Neural cell (in vitro differentiated cells): ENCODE measurements around the gene NHSL2. TPM values are rescaled to one million over a fixed set of nuclear protein-coding genes. Genes with fewer than 3 reads are reported as not detected.

ENCODE experiments used
- H2AFZ ChIP-seq: fragments of 200-600, 300-800 bp; sonication (generic), shearing (Covaris generic); 2 replicates; pipeline ENCODE4 v1.6.0; 2014; ENCODE audit warnings: low read depth, mild to moderate bottlenecking, antibody characterized with exemption, low read length, moderate library complexity
- H3F3A ChIP-seq: fragments of 200-600 bp; shearing (Covaris generic); 2 replicates; pipeline ENCODE4 v1.6.1; 2016; ENCODE audit warnings: mild to moderate bottlenecking, moderate library complexity, mixed read lengths, antibody characterized with exemption, low read length; ENCODE audit not compliant: insufficient read depth, poor library complexity, severe bottlenecking
- H3K27ac ChIP-seq: fragments of 200-600, 300-800 bp; sonication (generic), shearing (Covaris generic); 2 replicates; pipeline ENCODE4 v1.5.1; 2014; ENCODE audit warnings: mild to moderate bottlenecking, low read length, moderate library complexity
- H3K27me3 ChIP-seq: fragments of 300-800, 200-600 bp; sonication (generic), shearing (Covaris generic); 2 replicates; pipeline ENCODE4 v1.6.0; 2014; ENCODE audit warnings: mild to moderate bottlenecking, low read depth, low read length, moderate library complexity; ENCODE audit not compliant: insufficient read depth
- H3K36me3 ChIP-seq: fragments of 300-800, 200-600 bp; sonication (generic), shearing (Covaris generic); 2 replicates; pipeline ENCODE4 v1.5.1; 2014; ENCODE audit warnings: mild to moderate bottlenecking, antibody characterized with exemption, low read length, moderate library complexity; ENCODE audit not compliant: insufficient read depth
- H3K4me2 ChIP-seq: fragments of 300-800, 200-600 bp; sonication (generic), shearing (Covaris generic); 2 replicates; pipeline ENCODE4 v1.6.0; 2014; ENCODE audit warnings: mild to moderate bottlenecking, low read length
- H3K4me3 ChIP-seq: fragments of 300-800, 200-600 bp; sonication (generic), shearing (Covaris generic); 2 replicates; pipeline ENCODE4 v1.5.1; 2014; ENCODE audit warnings: mild to moderate bottlenecking, low read length, moderate library complexity
- H3K79me2 ChIP-seq: fragments of 200-600 bp; shearing (Covaris generic); replicated peaks from 2 replicates; pipeline ENCODE4 v1.6.0; 2014; ENCODE audit warnings: mild to moderate bottlenecking, low read length, moderate library complexity; ENCODE audit not compliant: insufficient read depth
- H3K9ac ChIP-seq: fragments of 300-800, 200-600 bp; sonication (generic), shearing (Covaris generic); 2 replicates; pipeline ENCODE4 v1.6.1; 2016; ENCODE audit warnings: mild to moderate bottlenecking, low read length, mixed read lengths
- H3K9me2 ChIP-seq: fragments of 200-600 bp; shearing (Covaris generic); 2 replicates; pipeline ENCODE4 v1.6.1; 2016; ENCODE audit warnings: mild to moderate bottlenecking, low read length, mixed read lengths; ENCODE audit not compliant: insufficient read depth
- H3K9me3 ChIP-seq: fragments of 200-600, 300-800 bp; sonication (generic), shearing (Covaris generic); 2 replicates; pipeline ENCODE4 v1.6.1; 2016; ENCODE audit warnings: mild to moderate bottlenecking, mixed run types, low read length, moderate library complexity, mixed read lengths
- H4K20me1 ChIP-seq: fragments of 200-600 bp; shearing (Covaris generic); 2 replicates; pipeline ENCODE4 v1.6.1; 2016; ENCODE audit warnings: mild to moderate bottlenecking, mixed run types; ENCODE audit not compliant: insufficient read depth
- EP300 ChIP-seq: fragments of 450-650 bp; conservative IDR thresholded peaks from 2 replicates; pipeline ENCODE4 v1.6.1; 2014; ENCODE audit warnings: antibody characterized with exemption, mild to moderate bottlenecking, moderate library complexity; ENCODE audit not compliant: poor library complexity, severe bottlenecking
- EZH2 ChIP-seq: fragments of 200-600, 300-800 bp; shearing (Covaris generic), sonication (generic); IDR thresholded peaks from 2 replicates; pipeline ENCODE4 v1.6.1; 2014; ENCODE audit warnings: antibody characterized with exemption, low read length, borderline replicate concordance, mild to moderate bottlenecking; ENCODE audit not compliant: insufficient read depth, poor library complexity, severe bottlenecking
- MXI1 ChIP-seq: fragments of 450-650 bp; conservative IDR thresholded peaks from 2 replicates; pipeline ENCODE4 v1.6.1; 2014; ENCODE audit warnings: antibody characterized with exemption, mild to moderate bottlenecking; ENCODE audit not compliant: poor library complexity, severe bottlenecking
- POLR2AphosphoS5 ChIP-seq: IDR thresholded peaks from 2 replicates; pipeline ENCODE4 v1.6.1; 2012
- RAD21 ChIP-seq: fragments of 450-650 bp; conservative IDR thresholded peaks from 2 replicates; pipeline ENCODE4 v1.6.1; 2014; ENCODE audit warnings: antibody characterized with exemption, mild to moderate bottlenecking, moderate library complexity
- SMC3 ChIP-seq: fragments of 450-650 bp; conservative IDR thresholded peaks from 2 replicates; pipeline ENCODE4 v1.6.1; 2014; ENCODE audit warnings: antibody characterized with exemption, mild to moderate bottlenecking, moderate library complexity; ENCODE audit not compliant: poor library complexity
- TAF1 ChIP-seq: IDR thresholded peaks from 2 replicates; pipeline ENCODE4 v1.6.1; 2012; ENCODE audit warnings: low read depth
- polyA plus RNA-seq: library from polyadenylated mRNA; depleted of rRNA; stranded (reverse); fragments of >200 nt; gene quantifications from 2 replicates; pipeline ENCODE4 v1.2.3, GENCODE V29; 2014
- TF ChIP-seq, protein P1 (sequence below): IDR thresholded peaks from 2 replicates; pipeline ENCODE4 v1.6.1; 2012; ENCODE audit warnings: borderline replicate concordance
- TF ChIP-seq, protein P2 (sequence below): fragments of 450-650 bp; IDR thresholded peaks from 2 replicates; pipeline ENCODE4 v1.5.1; 2014; ENCODE audit warnings: antibody characterized with exemption, mild to moderate bottlenecking, moderate library complexity; ENCODE audit not compliant: poor library complexity, severe bottlenecking

NHSL2 gene
- polyA plus RNA-seq, 1 donor from 2014 or later: 0.87 TPM

DNA sequence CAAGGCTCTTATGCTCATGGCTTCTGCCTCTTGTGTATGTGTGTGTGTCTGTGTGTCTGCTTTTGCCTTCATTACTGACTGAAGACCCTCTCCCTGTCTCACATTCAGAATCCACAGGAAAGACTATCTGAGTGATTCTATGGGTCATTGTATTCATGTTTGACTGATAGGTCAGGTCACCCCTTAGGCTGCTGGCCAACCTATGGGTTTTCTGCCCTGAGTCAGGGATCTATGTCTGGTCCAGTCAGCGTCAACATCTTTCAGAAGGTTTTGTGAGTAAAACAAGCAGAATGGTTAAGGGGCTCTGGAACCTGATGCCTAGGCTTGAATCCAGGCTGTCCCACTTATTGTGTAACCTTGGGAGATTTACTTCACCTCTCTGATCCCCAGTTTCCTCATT is 30.5 kb downstream of the NHSL2 start:
- H3K27me3 ChIP-seq: no peaks in the 10 kb centered on the region
- no peaks in the 10 kb centered on the region for H3K36me3 ChIP-seq
- no peak for TF ChIP-seq SMC3
- no peak for TF ChIP-seq POLR2AphosphoS5
- no peak overlapping the region for H3K4me3 ChIP-seq
- H3F3A ChIP-seq: no peaks in the 10 kb centered on the region
- no peaks in the 10 kb centered on the region for H3K9me2 ChIP-seq
- no peak overlapping the region for H3K27ac ChIP-seq
- no peak overlapping the region for H3K9ac ChIP-seq
- no peak overlapping the region for H3K4me2 ChIP-seq
- no peaks in the 10 kb centered on the region for H4K20me1 ChIP-seq
- no peaks in the 10 kb centered on the region for H3K79me2 ChIP-seq
- no peak overlapping the region for H2AFZ ChIP-seq
- no peaks in the 10 kb centered on the region for H3K9me3 ChIP-seq

DNA sequence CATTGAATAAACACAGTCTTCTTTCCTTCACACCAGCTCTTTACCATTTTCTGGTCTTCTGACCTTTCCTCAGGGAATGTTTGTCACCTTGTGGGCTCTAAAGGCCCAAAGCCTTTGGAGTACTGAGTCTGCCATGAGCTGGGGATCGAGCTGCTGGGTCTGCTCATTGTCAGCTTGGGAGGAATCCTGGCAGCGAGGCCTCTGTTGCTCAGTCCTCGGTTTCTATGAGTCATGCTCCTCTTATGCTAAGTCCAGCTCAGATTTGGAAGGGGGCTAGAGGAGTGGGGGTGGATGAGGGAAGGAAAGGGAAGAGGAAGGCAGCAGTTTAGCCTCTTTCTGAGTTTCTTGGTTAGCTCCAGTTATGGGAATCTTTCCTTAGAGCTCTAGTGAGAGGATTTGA is 31.1 kb downstream of the NHSL2 start:
- no peaks in the 10 kb centered on the region for H3K27me3 ChIP-seq
- H3K4me3 ChIP-seq: no peak overlapping the region
- H2AFZ ChIP-seq: no peak overlapping the region
- H3K27ac ChIP-seq: no peak overlapping the region
- no peaks in the 10 kb centered on the region for H4K20me1 ChIP-seq
- no peaks in the 10 kb centered on the region for H3K9me2 ChIP-seq
- no peak overlapping the region for H3K9ac ChIP-seq
- no peak for TF ChIP-seq EP300
- H3K79me2 ChIP-seq: no peaks in the 10 kb centered on the region
- no peaks in the 10 kb centered on the region for H3K36me3 ChIP-seq
- no peaks in the 10 kb centered on the region for H3K9me3 ChIP-seq
- no peak overlapping the region for H3K4me2 ChIP-seq
- H3F3A ChIP-seq: no peaks in the 10 kb centered on the region

DNA sequence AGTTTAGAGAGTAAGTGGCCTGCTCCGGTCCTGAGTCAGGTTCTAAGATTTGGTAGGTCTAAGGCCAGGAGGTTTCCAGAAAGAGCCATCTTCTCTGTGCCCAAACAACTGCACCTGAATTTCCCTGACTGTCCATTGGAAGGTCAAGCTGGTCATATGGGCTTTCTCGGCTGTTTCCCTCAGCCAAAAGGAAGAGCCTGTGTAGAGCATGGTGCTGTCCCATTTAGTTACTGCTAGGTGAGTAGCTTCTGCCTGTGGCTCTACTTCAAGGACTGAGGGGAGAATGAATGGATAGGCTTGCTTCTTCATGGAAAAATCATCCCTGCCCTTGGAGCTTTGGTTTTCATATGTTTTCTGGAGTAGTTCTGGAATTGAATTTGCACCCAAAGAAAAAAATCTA is 33.7 kb downstream of the NHSL2 start:
- TF ChIP-seq EZH2 (no peak), POLR2AphosphoS5 (no peak), SMC3 (no peak), EP300 (no peak), RAD21 (no peak), TAF1 (no peak), MXI1 (no peak)
- TF ChIP-seq, protein P1, sequence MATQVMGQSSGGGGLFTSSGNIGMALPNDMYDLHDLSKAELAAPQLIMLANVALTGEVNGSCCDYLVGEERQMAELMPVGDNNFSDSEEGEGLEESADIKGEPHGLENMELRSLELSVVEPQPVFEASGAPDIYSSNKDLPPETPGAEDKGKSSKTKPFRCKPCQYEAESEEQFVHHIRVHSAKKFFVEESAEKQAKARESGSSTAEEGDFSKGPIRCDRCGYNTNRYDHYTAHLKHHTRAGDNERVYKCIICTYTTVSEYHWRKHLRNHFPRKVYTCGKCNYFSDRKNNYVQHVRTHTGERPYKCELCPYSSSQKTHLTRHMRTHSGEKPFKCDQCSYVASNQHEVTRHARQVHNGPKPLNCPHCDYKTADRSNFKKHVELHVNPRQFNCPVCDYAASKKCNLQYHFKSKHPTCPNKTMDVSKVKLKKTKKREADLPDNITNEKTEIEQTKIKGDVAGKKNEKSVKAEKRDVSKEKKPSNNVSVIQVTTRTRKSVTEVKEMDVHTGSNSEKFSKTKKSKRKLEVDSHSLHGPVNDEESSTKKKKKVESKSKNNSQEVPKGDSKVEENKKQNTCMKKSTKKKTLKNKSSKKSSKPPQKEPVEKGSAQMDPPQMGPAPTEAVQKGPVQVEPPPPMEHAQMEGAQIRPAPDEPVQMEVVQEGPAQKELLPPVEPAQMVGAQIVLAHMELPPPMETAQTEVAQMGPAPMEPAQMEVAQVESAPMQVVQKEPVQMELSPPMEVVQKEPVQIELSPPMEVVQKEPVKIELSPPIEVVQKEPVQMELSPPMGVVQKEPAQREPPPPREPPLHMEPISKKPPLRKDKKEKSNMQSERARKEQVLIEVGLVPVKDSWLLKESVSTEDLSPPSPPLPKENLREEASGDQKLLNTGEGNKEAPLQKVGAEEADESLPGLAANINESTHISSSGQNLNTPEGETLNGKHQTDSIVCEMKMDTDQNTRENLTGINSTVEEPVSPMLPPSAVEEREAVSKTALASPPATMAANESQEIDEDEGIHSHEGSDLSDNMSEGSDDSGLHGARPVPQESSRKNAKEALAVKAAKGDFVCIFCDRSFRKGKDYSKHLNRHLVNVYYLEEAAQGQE: no peak
- TF ChIP-seq, protein P2, sequence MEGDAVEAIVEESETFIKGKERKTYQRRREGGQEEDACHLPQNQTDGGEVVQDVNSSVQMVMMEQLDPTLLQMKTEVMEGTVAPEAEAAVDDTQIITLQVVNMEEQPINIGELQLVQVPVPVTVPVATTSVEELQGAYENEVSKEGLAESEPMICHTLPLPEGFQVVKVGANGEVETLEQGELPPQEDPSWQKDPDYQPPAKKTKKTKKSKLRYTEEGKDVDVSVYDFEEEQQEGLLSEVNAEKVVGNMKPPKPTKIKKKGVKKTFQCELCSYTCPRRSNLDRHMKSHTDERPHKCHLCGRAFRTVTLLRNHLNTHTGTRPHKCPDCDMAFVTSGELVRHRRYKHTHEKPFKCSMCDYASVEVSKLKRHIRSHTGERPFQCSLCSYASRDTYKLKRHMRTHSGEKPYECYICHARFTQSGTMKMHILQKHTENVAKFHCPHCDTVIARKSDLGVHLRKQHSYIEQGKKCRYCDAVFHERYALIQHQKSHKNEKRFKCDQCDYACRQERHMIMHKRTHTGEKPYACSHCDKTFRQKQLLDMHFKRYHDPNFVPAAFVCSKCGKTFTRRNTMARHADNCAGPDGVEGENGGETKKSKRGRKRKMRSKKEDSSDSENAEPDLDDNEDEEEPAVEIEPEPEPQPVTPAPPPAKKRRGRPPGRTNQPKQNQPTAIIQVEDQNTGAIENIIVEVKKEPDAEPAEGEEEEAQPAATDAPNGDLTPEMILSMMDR: no peak
- no peaks in the 10 kb centered on the region for H3K79me2 ChIP-seq
- no peaks in the 10 kb centered on the region for H3K9me2 ChIP-seq
- no peak overlapping the region for H3K27ac ChIP-seq
- H3K4me3 ChIP-seq: no peak overlapping the region
- H3K27me3 ChIP-seq: no peaks in the 10 kb centered on the region
- no peaks in the 10 kb centered on the region for H3K9me3 ChIP-seq
- H3K9ac ChIP-seq: no peak overlapping the region
- H2AFZ ChIP-seq: no peak overlapping the region
- no peaks in the 10 kb centered on the region for H4K20me1 ChIP-seq
- no peaks in the 10 kb centered on the region for H3F3A ChIP-seq
- H3K36me3 ChIP-seq: no peaks in the 10 kb centered on the region
- no peak overlapping the region for H3K4me2 ChIP-seq
